HEK293 (cell line): ENCODE data around the gene JUND.

Source experiments
- CTCF ChIA-PET: fragments of 350-600 bp; formaldehyde crosslinking; extraction: SDS; loops from one replicate; lab custom pipeline; 2021; ENCODE audit warnings: antibody characterized with exemption; lab: Yijun Ruan, JAX
- POLR2A ChIA-PET: fragments of 300-600 bp; formaldehyde crosslinking; extraction: SDS; loops from one replicate; lab custom pipeline; 2020; ENCODE audit warnings: antibody characterized with exemption, inconsistent platforms; lab: Yijun Ruan, JAX
- H3K27ac ChIP-seq: fragments of 200-500 bp; sonication (Bioruptor generic); 2 replicates; pipeline ENCODE4 v1.5.1; 2014; ENCODE audit warnings: low read depth, low read length, control low read depth, inconsistent platforms; ENCODE audit errors: extremely low read depth
- H3K36me3 ChIP-seq, 2 experiments: fragments of 200-500 bp in 1 of 2; sonication (Bioruptor generic) in 1 of 2; 1 replicate in 1 of 2; 2 replicates in 1 of 2; pipeline ENCODE4 v1.5.1; 2014 to 2017; ENCODE audit warnings: inconsistent platforms in 2 of 2, low read length in 2 of 2; ENCODE audit not compliant: control insufficient read depth in 2 of 2, insufficient read depth in 1 of 2
- H3K4me1 ChIP-seq: fragments of 200-500 bp; sonication (Bioruptor generic); 2 replicates; pipeline ENCODE4 v1.5.1; 2014; ENCODE audit warnings: mild to moderate bottlenecking, low read length, inconsistent platforms; ENCODE audit not compliant: control insufficient read depth, insufficient read depth
- H3K4me3 ChIP-seq: 2 replicates; pipeline ENCODE4 v1.5.1; 2011; ENCODE audit warnings: low read depth, mild to moderate bottlenecking, control low read depth, low read length, moderate library complexity
- H3K9me3 ChIP-seq: fragments of 200-500 bp; sonication (Bioruptor generic); 2 replicates; pipeline ENCODE4 v1.5.1; 2014; ENCODE audit warnings: low read depth, low read length, inconsistent platforms; ENCODE audit not compliant: control insufficient read depth, insufficient read depth
- GLI4 ChIP-seq: fragments of 450-650 bp; formaldehyde crosslinking; IDR thresholded peaks from 2 replicates; pipeline ENCODE4 v1.5.1; 2016; ENCODE audit warnings: missing biosample characterization, missing genetic modification characterization
- GLIS1 ChIP-seq: fragments of 450-650 bp; formaldehyde crosslinking; IDR thresholded peaks from 2 replicates; pipeline ENCODE4 v1.5.1; 2016; ENCODE audit warnings: missing biosample characterization, missing genetic modification characterization
- HOXA7 ChIP-seq: sonication (generic); formaldehyde crosslinking; IDR thresholded peaks from 2 replicates; pipeline ENCODE4 v1.8.1; 2022; ENCODE audit warnings: missing genetic modification reagents, borderline replicate concordance
- KLF8 ChIP-seq: fragments of 450-650 bp; formaldehyde crosslinking; IDR thresholded peaks from 2 replicates; pipeline ENCODE4 v1.5.1; 2016; ENCODE audit warnings: missing biosample characterization, missing genetic modification characterization
- MZF1 ChIP-seq: fragments of 450-650 bp; formaldehyde crosslinking; IDR thresholded peaks from 2 replicates; pipeline ENCODE4 v1.5.1; 2017; ENCODE audit warnings: missing biosample characterization, missing genetic modification characterization, borderline replicate concordance
- PRDM10 ChIP-seq: fragments of 450-650 bp; formaldehyde crosslinking; IDR thresholded peaks from 2 replicates; pipeline ENCODE4 v1.5.1; 2016; ENCODE audit warnings: missing biosample characterization, missing genetic modification characterization
- RBAK ChIP-seq: fragments of 450-650 bp; formaldehyde crosslinking; IDR thresholded peaks from 2 replicates; pipeline ENCODE4 v1.5.1; 2016; ENCODE audit warnings: missing biosample characterization, missing genetic modification characterization
- YY1 ChIP-seq: fragments of 450-650 bp; formaldehyde crosslinking; IDR thresholded peaks from 2 replicates; pipeline ENCODE4 v1.5.1; 2018; ENCODE audit warnings: missing biosample characterization, missing genetic modification characterization
- ZFP69B ChIP-seq: fragments of 450-650 bp; formaldehyde crosslinking; IDR thresholded peaks from 2 replicates; pipeline ENCODE4 v1.5.1; 2016; ENCODE audit warnings: missing biosample characterization, missing genetic modification characterization
- ZIC2 ChIP-seq: fragments of 450-650 bp; formaldehyde crosslinking; IDR thresholded peaks from 2 replicates; pipeline ENCODE4 v1.5.1; 2016; ENCODE audit warnings: missing biosample characterization, missing genetic modification characterization
- ZNF114 ChIP-seq: fragments of 450-650 bp; formaldehyde crosslinking; IDR thresholded peaks from 2 replicates; pipeline ENCODE4 v1.5.0; 2017; ENCODE audit warnings: missing biosample characterization, missing genetic modification characterization
- ZNF169 ChIP-seq: fragments of 450-650 bp; formaldehyde crosslinking; IDR thresholded peaks from 2 replicates; pipeline ENCODE4 v1.5.1; 2016; ENCODE audit warnings: missing biosample characterization, missing genetic modification characterization
- ZNF174 ChIP-seq: fragments of 450-650 bp; formaldehyde crosslinking; IDR thresholded peaks from 2 replicates; pipeline ENCODE4 v1.5.0; 2017; ENCODE audit warnings: missing biosample characterization, mild to moderate bottlenecking, missing genetic modification characterization
- ZNF324 ChIP-seq: fragments of 450-650 bp; formaldehyde crosslinking; IDR thresholded peaks from 2 replicates; pipeline ENCODE4 v1.5.1; 2016; ENCODE audit warnings: missing biosample characterization, missing genetic modification characterization
- ZNF423 ChIP-seq: fragments of 450-650 bp; formaldehyde crosslinking; IDR thresholded peaks from 2 replicates; pipeline ENCODE4 v1.5.1; 2016; ENCODE audit warnings: missing biosample characterization, missing genetic modification characterization
- ZNF426 ChIP-seq: fragments of 450-650 bp; formaldehyde crosslinking; IDR thresholded peaks from 2 replicates; pipeline ENCODE4 v1.5.1; 2017; ENCODE audit warnings: missing biosample characterization, missing genetic modification characterization, mild to moderate bottlenecking, inconsistent platforms, moderate library complexity
- ZNF510 ChIP-seq: fragments of 450-650 bp; formaldehyde crosslinking; IDR thresholded peaks from 2 replicates; pipeline ENCODE4 v1.5.1; 2018; ENCODE audit warnings: mild to moderate bottlenecking, missing genetic modification characterization, missing biosample characterization; ENCODE audit not compliant: insufficient replicate concordance
- ZNF529 ChIP-seq: fragments of 450-650 bp; formaldehyde crosslinking; IDR thresholded peaks from 2 replicates; pipeline ENCODE4 v1.5.1; 2017; ENCODE audit warnings: missing genetic modification characterization, missing biosample characterization; ENCODE audit not compliant: insufficient replicate concordance
- ZNF624 ChIP-seq: fragments of 450-650 bp; formaldehyde crosslinking; IDR thresholded peaks from 2 replicates; pipeline ENCODE4 v1.5.1; 2017; ENCODE audit warnings: missing biosample characterization, missing genetic modification characterization
- ZNF639 ChIP-seq: fragments of 450-650 bp; formaldehyde crosslinking; IDR thresholded peaks from 2 replicates; pipeline ENCODE4 v1.5.1; 2016; ENCODE audit warnings: missing biosample characterization, missing genetic modification characterization
- ZNF664 ChIP-seq: fragments of 450-650 bp; formaldehyde crosslinking; IDR thresholded peaks from 2 replicates; pipeline ENCODE4 v1.5.1; 2016; ENCODE audit warnings: missing biosample characterization, missing genetic modification characterization
- ZNF677 ChIP-seq: fragments of 450-650 bp; IDR thresholded peaks from 2 replicates; pipeline ENCODE4 v1.5.0; 2018; ENCODE audit warnings: missing biosample characterization, mild to moderate bottlenecking, missing genetic modification characterization, moderate library complexity
- TF ChIP-seq, protein P1 (sequence below): fragments of 450-650 bp; formaldehyde crosslinking; IDR thresholded peaks from 2 replicates; pipeline ENCODE4 v1.5.1; 2016; ENCODE audit warnings: missing biosample characterization, missing genetic modification characterization

The JUND gene

GRCh38 chr19:18261474-18261873 lies 19.9 kb downstream of the JUND start (continued):
- TF ChIP-seq ZNF114 (tag by site-specific recombination), result no peak
- TF ChIP-seq ZNF510, result no peak
- TF ChIP-seq ZNF624, result no peak
- TF ChIP-seq HOXA7 (CRISPR knock-in tag), result no peak

DNA sequence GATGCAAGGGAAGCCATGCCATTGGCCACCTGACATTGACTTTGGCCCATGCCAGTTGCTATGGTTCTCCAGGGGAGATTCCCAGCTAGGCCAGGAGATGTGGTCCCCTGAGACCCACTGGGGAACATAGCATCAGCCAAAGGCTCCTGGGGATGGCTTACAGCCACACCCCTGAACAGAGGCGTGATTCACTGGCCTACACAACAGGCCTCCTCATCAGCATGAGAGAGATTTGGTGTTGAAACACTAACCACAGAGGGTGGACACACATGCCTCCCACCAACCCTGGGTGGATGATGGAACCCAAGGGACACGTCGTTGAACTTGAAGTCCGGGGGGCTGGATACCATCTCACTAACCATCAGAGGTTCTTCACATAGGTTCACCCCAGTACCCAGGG lies 21.5 kb downstream of the JUND start:
- H3K36me3 ChIP-seq, result no peaks in the 10 kb centered on the region

More for the DNA sequence above, 21.5 kb downstream of the JUND start:
- Histone ChIP-seq H3K9me3 (no peaks in the 10 kb centered on the region), H3K4me3 (no peak overlapping the region)
- POLR2A ChIA-PET, result no interaction called here
- TF ChIP-seq MZF1 (tag by site-specific recombination), result no peak
- TF ChIP-seq ZNF169 (tag by site-specific recombination), result no peak
- TF ChIP-seq ZNF423 (tag by site-specific recombination), result no peak
- no peak for TF ChIP-seq ZNF174 (tag by site-specific recombination)
- TF ChIP-seq YY1, result no peak
- TF ChIP-seq KLF8 (tag by site-specific recombination), result no peak
- TF ChIP-seq ZIC2 (tag by site-specific recombination), result peak; percentile 66
- TF ChIP-seq ZFP69B (tag by site-specific recombination), result no peak
- no peak for TF ChIP-seq ZNF114 (tag by site-specific recombination)
- TF ChIP-seq, protein P1, sequence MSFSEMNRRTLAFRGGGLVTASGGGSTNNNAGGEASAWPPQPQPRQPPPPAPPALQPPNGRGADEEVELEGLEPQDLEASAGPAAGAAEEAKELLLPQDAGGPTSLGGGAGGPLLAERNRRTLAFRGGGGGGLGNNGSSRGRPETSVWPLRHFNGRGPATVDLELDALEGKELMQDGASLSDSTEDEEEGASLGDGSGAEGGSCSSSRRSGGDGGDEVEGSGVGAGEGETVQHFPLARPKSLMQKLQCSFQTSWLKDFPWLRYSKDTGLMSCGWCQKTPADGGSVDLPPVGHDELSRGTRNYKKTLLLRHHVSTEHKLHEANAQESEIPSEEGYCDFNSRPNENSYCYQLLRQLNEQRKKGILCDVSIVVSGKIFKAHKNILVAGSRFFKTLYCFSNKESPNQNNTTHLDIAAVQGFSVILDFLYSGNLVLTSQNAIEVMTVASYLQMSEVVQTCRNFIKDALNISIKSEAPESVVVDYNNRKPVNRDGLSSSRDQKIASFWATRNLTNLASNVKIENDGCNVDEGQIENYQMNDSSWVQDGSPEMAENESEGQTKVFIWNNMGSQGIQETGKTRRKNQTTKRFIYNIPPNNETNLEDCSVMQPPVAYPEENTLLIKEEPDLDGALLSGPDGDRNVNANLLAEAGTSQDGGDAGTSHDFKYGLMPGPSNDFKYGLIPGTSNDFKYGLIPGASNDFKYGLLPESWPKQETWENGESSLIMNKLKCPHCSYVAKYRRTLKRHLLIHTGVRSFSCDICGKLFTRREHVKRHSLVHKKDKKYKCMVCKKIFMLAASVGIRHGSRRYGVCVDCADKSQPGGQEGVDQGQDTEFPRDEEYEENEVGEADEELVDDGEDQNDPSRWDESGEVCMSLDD (tag by site-specific recombination), result no peak
- TF ChIP-seq ZNF664 (tag by site-specific recombination), result no peak
- TF ChIP-seq PRDM10, result peak; percentile 69; the same call in 1 of the 2 replicates
- no peak for TF ChIP-seq ZNF677 (tag by site-specific recombination)
- TF ChIP-seq ZNF639 (tag by site-specific recombination), result no peak
- no peak for TF ChIP-seq GLI4
- TF ChIP-seq ZNF529, result no peak
- TF ChIP-seq RBAK (tag by site-specific recombination), result no peak
- no peak for TF ChIP-seq ZNF324 (tag by site-specific recombination)
- no peak for TF ChIP-seq ZNF426
- no peak for TF ChIP-seq HOXA7 (CRISPR knock-in tag)
- 0 out of 2 replicates have a peak, but pooled peaks have one; percentile 15 for TF ChIP-seq GLIS1
- TF ChIP-seq, all 188 proteins: peak for 3
- CTCF ChIA-PET, result interaction anchor here (0.5 to 1.3 kb wide), 2 partner anchors 8 to 75 kb away, joined by 3 to 8 read pairs; no protein-coding TSS in a partner anchor
- H3K27ac ChIP-seq, result no peak overlapping the region
- H3K4me1 ChIP-seq, result no peaks in the 10 kb centered on the region
